ENCODE data around the gene MED13.

The MED13 gene, protein sequence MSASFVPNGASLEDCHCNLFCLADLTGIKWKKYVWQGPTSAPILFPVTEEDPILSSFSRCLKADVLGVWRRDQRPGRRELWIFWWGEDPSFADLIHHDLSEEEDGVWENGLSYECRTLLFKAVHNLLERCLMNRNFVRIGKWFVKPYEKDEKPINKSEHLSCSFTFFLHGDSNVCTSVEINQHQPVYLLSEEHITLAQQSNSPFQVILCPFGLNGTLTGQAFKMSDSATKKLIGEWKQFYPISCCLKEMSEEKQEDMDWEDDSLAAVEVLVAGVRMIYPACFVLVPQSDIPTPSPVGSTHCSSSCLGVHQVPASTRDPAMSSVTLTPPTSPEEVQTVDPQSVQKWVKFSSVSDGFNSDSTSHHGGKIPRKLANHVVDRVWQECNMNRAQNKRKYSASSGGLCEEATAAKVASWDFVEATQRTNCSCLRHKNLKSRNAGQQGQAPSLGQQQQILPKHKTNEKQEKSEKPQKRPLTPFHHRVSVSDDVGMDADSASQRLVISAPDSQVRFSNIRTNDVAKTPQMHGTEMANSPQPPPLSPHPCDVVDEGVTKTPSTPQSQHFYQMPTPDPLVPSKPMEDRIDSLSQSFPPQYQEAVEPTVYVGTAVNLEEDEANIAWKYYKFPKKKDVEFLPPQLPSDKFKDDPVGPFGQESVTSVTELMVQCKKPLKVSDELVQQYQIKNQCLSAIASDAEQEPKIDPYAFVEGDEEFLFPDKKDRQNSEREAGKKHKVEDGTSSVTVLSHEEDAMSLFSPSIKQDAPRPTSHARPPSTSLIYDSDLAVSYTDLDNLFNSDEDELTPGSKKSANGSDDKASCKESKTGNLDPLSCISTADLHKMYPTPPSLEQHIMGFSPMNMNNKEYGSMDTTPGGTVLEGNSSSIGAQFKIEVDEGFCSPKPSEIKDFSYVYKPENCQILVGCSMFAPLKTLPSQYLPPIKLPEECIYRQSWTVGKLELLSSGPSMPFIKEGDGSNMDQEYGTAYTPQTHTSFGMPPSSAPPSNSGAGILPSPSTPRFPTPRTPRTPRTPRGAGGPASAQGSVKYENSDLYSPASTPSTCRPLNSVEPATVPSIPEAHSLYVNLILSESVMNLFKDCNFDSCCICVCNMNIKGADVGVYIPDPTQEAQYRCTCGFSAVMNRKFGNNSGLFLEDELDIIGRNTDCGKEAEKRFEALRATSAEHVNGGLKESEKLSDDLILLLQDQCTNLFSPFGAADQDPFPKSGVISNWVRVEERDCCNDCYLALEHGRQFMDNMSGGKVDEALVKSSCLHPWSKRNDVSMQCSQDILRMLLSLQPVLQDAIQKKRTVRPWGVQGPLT (N-terminal part only)

DNA sequence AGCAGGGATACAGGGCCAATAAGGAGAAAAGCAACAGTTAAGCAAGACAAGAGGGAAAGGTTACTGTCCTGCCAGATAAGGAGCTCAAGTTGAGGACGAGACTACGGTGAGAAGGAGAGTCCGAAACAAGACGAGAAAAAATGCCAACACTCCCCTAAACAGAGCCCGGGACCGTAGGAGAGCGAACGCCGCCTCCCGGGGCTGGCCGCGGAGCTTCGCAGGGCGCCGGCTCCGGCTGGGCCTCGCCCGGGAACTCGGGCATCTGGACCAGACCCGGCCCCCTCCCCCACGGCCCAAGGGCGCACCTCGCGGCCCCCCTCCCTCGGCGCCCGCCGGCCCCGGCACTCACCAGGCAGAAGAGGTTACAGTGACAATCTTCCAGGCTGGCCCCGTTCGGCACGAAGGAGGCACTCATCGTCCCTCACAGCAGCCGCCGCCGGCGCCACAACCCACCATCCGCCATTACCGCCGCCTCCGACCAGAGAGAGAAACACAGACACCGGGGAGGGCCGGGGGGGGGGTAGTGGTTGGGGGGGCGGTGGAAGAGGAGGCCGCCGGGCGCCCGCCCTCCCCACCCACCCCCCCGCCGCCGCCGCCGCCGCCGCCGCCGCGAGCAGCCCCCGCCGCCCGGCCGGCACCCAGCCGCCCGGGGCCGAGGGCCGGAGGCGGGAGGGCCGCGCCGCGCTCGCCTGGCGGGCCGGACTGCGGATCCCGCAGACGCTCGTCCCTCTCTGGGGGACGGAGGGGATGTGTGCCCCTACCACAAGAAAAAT, at the start of gene MED13:
TSS of gene MED13 (minus strand) at position 488 of the 773 bp plus-strand sequence. CDS start at position 415, 73 bp downstream.
- DNase-seq: peak in 1 of 2 experiments; percentile 46

DNA sequence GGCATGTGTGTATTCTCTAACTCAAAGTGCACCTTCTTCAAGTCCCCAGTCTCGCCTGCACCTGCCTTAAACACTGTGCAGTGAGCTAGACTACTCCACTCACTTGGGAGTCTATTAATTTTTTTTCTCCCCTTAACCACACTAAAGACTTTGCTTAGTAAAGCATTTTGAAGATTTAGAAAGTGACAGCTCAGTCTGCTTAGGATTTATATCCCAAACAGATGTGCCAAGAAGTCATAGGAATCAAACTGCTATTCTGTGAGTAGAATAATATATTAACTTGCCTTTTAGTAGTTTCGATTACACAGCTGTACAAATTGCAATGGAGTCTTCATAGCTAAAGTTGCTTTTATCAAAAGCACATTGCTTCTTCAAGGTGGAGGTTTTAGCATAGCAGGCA, 47.2 kb upstream of the MED13 start:
- DNase-seq: no peak

DNA sequence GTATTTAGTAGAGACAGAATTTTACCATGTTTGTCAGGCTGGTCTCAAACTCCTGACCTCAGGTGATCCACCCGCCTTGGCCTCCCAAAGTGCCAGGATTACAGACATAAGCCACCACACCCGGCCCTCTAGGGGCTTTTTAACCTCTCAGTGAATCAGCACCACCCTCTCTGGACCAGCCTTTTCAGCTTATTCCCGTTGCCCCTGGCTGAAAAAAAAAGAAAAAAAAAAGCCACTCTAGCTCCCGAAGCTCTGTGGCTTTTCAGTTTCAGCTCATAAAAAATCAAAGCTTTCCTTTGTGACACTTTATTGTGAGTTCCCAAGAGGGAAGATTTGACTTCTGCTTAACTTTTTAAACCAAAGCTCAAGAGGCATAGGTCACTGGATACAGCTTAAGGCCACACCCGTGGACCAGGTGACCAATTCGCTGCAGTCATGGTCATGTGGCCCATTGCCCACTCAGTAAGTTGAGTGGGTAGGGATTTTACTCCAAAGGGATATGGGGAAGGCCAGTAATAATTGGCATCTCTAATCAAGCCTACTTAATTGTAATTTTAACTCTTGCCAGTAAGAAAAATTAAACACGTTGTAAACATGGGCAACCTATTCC, 46.6 kb upstream of the MED13 start:
- DNase-seq: no peak

DNA sequence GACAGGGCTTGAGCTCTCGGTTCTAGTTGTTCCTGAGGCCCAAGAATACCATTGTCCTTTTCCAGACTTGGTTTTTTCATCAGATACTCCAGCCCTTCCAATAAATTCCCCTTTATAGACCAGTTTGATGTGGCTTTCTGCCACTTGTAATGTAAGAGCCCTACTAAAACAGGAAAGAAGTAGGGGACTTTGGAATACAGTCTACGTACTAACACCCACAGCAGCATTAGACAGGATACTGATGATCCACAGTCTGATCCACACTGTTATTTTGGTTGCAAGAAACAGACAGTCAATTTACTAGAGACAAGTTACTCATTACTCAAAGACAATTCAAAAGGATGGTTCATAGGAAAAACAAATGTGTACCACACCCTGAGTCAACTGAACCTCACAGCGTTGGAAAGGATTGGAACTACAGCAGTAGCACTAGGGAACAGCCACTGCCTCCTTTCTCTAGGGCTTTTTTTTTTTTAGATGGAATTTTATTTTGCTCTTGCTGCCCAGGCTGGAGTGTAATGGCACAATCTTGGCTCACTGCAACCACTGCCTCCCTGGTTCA, 45.9 kb upstream of the MED13 start:
- DNase-seq: no peak

DNA sequence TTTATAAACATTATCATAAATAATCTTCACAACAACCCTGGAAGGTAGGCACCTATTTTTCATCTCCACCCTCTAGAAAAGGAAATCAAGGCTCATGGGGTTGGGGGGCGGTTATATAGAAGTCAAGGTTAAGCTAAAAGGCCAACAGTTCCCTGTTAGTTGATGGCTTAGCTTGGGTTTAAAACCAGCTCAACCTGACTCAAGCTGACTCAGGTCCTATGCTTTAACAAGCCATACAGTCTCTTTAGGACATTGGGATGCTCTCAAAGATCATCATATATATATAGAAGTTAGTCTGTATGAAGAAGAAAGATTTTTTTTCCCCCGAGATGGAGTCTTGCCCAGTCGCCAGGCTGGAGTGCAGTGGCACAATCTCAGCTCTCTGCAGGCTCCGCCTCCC, 44.8 kb upstream of the MED13 start:
- no peak for DNase-seq

DNA sequence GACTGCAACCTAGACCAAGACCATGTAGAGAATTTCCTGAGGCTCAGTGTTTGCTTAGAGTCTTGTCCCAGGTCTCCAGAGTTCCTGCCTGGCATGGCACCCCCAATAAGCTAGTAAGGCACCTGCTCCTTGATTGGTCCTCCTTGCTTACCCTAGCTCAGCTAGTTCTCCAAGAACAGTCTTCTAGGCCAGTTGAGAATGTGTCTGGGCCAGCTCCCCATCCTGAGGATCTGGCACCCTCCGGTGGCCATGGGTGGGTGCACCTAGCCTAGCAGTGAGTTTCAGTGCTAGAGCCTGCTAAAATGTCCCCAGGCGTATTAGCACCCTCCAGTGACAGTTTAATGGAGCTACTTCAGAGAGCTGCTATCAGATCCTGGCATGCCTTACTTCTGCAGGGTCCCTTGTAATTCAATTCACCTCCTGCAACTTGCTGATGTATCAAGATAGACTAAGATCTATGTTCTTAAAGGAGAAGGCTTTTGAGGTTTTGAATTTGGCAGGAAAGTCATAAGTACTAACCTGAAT, 44.4 kb upstream of the MED13 start:
- DNase-seq: peak; percentile 50 to 55

DNA sequence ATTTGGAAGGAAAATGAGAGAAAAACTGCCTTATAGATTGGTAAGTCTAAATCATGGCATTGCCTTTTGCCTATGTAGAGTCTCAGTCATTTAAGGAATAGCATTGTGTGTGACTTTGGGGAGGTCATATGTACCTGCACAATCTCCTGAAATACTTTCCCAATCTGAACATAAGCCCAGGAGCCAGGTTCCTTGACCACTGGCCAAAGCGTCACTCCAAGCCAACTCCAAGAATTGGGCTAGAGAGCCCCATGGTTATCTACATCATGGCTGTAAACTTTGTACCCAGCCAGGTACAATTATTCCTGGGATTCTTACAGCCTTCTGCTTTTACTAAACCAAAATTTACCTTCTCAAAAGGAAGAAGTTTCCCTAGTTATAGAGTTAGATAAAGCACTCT, 40.8 kb upstream of the MED13 start:
- no peak for DNase-seq

DNA sequence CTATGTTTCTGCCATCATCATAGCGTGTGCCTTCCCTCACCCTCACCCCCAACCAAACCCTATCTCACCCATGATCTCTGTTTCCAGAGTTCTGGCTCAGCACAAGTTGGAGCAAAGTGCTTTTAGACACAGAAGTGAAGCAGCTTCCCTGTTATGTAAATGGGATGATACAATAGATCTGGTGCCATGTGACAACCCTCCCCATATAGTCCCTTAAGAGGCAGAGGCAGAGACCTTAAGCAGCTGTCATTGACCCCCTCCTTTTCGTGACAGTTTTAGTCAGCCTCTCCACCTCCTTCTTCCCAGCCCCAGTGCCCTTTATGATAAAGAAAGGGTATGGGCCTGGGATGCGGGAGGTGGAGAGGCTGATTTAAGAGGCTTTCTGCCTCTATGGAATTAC, 40.3 kb upstream of the MED13 start:
- no peak for DNase-seq

DNA sequence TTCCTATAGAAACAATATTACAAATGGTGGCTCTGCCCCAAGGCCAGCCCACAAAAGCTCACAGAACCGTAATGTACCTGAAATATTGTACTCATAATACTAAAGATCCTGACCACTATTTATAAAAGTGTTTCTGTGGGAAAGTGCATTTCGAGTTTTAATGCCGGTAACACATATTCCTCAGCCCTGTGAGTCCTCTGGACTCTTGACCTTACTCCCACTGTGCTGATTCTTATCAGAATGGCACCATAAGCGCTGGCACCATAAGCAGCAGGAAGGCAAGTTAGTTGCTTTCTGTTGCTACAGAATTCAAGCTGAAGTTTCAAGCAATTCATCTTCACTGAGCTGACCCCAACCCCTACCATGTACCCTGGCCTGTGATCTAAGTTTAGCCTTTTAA, 36.4 kb upstream of the MED13 start:
- no peak for DNase-seq

DNA sequence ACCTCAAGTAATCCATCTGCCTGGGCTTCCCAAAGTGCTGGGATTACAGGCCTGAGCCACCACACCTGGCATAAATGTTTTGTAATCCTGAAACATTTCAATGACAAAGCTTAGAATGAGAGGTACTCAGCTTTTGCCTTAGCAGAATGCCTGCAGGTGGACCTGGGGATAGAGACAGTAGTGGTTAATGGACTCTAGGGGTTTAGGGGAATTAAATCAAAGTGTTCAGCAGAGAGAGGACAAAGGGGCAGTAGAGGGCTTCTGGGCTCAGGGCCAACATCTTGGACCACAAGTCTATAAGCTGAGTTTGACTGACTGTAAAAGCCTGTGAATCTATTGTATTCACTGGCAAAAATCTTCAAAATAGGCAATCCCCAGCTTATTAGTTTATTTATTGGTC, 36.0 kb upstream of the MED13 start:
- DNase-seq: no peak

DNA sequence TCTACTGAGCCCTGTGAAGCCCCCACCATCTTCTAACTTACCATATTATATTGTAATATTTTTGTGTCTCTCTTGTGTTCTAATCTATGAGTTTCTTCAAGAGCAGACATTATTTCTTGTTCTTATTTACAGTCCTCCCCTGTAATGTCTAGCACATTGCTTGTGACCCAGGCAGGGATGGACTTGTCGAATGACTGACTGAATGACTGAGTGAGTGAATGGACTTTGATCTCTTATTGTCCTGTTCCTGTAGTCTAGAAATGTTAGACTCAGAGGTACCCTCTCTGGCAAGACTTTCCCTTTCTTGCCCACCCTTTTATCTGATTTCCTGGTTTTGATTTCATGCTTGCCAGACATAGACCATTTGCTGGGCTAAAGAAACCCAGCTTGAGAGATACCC, 35.0 kb upstream of the MED13 start:
- DNase-seq: no peak

DNA sequence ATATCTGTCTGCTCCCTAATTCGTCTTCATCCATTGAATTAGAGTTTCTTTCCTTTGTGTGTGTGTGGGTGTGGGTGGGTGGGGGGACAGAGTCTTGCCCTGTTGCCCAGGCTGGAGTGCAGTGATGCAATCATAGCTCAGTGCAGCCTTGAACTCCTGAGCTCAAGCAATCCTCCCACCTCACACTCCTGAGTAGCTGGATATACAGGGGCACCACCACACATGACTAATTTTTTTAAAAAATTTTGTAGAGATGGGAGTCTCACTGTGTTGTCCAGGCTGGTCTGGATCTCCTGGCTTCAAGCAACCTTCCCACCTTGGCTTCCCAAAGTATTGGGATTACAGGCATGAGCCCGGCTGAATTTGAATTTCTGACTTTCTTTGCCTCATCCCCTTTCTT, 34.5 kb upstream of the MED13 start:
- DNase-seq: no peak

DNA sequence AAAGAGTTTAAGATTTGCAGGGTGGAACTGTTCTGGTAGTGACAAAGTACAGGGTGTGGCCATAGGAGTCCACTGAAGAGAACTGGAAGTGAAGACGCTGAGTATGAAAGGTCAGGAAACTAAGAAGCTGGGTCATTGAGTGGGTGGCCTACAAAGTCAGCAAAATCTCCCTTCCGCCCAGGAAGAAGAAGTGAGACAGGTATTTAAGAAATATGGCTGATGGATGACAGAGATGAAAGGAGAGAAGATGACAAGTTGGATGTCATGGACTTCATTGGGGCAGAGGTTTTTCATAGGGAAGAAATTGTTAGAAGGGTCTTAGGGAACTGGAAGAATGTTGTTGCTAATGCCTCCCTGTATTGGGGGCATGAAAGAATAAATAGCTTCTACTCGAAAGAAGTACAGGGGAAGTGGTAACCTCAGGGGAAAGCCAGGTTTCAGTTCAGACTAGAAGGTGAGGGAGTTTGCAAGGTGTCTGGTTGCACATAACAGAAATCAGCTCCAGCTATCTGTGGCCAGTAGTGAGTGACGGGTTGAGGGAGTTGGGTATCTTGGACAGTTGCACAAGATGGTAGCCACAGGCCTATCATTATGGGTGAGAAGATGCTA, 33.6 kb upstream of the MED13 start:
- DNase-seq: no peak

DNA sequence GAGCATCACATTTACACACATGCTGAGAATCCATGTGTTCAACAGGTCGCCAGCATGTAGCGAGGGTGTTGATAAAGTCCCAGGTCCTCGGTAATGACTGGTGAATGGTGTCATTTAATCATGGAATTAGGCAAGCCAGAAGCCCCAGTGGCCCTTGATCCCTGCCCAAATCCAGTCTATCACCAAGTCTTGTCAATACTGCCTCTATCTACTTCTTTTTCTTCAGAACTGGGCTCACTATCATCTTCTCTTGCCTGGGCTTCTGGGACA, 31.3 kb upstream of the MED13 start:
- DNase-seq: no peak

DNA sequence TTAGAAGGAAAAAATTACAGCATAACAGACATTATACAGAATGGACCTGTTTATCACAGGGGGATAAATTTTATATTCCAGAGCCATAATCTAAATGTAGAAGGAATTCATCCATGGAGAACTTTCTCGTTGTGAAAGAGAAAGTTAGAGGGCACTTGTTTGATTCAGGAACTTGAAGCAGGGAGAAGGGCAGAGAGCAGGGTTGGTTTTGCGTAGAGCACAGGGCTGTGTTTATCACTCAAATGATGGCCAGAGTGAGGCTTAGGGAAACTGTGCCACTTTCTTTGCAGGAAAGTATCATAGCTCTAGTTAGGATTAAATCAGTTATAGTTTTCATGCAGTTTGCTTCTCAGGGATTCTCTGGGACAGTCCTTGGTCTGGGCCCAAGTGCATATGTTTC, 29.1 kb upstream of the MED13 start:
- no peak for DNase-seq

DNA sequence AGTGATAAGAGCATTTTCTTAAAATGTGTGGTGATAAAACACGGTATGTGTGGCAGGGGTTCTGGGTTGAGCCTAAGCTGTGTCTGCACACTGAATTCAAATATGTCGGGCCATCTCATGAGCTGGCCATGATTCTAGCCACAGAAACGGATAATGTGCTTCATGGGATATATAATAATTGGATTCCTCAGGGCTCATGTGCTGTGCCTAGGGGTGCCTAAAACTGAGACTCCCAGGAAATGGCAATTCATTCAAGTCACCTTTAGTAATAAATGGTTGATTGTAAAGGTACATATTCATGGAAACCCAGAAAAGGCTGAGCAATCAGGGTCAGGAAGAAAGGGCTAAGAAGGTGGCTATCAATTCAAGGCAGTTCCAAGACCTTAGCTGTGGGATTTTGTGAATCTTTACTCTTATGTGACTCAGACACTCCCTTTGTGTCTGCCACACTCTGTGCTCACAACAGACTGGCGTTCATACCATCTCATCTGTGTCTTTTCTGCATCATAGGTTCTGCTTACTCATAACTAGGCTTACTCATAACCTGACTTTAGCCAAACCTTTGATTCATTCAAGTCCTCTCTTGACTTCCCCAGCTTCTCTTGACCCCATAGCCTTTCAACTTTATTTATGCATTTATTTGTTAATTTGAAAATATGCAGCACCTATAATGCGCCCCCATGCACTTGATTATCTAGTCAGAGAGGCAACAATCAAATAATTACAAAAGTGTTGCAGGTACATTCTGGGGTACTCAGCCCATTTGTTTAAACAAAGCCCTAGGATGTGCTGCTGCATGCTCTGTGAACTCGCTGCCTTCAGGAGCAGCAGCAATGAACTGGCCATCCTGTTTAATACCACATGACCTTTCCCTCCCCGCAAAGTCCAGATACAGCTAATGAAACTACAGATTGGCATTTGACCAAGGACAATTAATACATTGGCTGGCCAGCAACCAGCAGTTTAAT, 28.4 kb upstream of the MED13 start:
- peak; percentile 23 to 44 for DNase-seq

DNA sequence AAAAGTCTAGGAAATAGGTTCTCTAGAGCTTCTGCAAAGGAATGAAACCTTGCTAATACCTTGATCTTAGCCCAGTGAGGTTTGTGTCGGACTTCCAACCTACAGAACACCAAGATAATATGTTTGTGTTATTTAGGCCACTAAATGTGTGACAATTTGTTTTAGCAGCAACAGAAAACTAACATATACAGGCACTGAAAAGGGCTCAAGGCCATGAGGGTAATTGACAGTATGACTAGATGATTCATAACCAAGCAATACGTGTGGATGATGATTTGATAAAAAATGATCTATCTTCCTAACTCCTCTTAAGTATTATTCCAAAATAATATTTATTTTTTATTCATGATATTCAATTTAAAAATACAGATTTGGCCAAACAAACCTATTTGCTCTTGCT, 27.7 kb upstream of the MED13 start:
- no peak for DNase-seq

DNA sequence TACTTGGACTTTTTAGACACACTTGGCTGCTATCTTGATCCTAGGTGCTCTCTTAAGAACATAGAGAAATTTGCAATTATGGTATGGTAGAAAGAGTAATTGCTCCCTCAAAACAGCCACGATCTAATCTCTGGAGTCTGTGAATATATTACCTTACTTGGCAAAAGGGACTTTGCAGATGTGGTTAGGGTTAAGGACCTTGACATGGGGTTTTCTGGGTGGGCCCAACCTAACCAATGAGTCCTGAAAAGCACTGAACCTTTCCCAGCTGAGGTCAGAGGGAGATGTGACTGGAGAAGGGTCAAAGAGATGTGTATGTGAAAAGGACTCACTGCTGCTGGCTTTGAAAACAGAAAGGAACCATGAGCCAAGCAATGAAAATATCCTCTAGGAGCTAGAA, 26.7 kb upstream of the MED13 start:
- no peak for DNase-seq

DNA sequence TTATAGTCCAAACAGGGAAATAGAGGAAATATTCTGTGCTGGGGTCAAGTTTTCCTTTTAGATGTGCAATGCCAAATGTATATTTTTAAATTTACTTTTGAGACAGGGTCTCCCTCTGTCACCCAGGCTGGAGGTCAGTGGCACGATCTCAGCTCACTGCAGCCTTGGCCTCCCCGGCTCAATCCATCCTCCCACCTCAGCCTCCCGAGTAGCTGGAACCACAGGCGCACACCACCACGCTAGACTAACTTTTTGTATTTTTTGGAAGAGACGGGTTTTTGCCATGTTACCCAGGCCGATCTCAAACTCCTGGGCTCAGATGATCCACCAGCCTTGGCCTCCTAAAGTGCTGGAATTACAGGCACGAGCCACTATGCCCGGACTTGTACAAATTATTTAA, 25.8 kb upstream of the MED13 start:
- no peak for DNase-seq

All from SW 1271 (cell line).